NCI-H1092 (cell line): Measurements from ENCODE around the gene AICDA.
"Not testable (repeated sequence)": the region's sequence is repeated elsewhere in the genome, so short reads cannot be mapped to it uniquely, and the experiment has no call there.

Experiments used
- DNase-seq: peaks from one replicate; lab custom pipeline; 2025; lab: John Stamatoyannopoulos, UW

Gene AICDA

DNA sequence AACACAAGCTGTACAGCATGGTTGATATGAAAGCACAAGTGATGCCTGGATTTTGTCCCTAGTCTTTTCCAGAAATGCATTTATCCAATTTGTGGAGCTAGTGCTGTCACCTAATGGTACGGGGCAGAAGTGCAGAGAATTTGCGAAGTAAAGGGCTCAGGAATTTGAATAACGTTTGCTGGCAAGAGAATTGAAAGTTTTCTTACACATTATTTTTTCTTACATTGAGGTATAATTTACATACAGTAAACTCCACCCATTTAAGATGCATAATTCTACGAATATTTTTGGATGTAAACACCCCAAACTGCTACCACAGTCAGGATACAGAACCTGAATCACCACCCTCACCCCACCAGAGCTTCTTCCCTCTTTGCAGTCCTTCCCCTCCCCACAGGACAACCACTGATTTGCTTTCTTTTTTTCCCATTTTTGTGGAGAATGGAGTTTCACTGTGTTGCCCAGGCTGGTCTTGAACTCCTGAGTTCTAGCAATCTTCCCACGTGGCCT lies 3.5 kb downstream of the AICDA start:
- DNase-seq: no peak

DNA sequence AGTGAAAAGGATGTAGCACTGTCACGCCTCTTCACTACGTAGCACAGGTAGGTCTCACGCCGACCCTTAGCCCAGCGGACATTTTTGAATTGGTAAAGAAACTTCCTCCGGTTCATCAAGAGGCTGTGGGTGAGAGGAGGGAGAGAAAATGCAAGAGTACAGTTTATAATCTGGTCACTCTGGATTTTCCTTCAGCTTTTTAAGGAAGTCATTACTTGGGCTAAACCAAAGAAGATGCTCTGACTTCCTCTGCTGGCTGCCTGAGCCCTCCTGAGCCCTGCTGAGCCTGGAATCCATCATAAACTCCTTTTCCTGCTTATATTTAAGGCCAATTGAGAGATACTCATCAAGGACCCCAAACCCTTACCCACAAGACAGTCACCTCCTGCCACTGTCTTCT lies 5.8 kb downstream of the AICDA start:
- DNase-seq: no peak

DNA sequence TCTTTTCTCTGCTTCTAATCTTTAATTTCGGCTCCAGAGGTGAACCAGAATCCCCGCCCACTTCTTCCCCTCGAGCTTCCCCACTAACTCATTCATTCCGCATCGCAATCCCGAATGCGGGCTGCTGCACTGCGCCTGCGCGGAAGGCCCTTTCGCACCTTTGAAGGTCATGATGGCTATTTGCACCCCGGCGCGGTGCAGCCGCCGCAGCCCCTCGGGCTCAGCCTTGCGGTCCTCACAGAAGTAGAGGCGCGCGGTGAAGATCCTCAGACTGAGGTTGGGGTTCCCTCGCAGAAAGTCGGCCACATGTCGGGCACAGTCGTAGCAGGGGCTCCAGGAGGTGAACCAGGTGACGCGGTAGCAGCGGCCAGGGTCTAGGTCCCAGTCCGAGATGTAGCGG lies 7.6 kb downstream of the AICDA start:
- DNase-seq: no peak

- no peak for DNase-seq
These were observed 8.8 kb downstream of the AICDA start for GRCh38 chr12:8603856-8604255.

DNA sequence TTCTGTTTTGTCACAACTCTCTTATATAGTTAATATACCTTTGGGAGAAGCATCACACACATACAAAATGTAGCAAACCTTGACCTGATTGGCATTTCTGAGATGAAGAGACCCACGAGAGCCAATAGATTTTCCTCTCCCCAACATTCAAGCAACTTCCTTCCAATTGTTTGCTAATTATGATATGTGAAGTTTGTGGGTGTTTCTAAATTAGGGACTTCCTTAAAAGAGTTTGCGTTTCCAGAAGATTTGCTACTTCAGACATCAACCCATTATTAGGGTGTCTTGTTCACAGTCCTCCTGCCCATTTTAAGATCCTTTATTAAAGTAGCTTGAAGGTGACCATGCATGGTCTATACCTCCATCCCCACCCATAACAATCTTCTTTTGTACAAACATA lies 9.4 kb downstream of the AICDA start:
- no peak for DNase-seq

DNA sequence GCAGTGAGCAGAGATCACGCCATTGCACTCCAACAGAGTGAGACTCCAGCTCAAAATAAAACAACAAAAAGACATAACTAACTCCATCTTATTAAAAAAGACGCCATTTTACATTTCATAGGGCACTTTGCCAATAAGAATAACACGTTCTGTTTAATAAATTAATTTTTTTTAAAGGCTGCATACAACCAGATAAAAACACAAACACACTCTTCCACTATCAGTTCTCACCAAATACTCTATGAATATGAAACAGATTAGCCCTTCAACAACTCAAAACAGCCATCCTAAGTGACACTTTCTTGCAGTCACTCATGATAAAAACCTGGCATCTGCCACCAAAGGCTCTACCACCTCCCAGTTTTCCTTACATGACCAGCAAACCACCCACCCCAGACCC lies 16.1 kb downstream of the AICDA start:
- DNase-seq: no peak

DNA sequence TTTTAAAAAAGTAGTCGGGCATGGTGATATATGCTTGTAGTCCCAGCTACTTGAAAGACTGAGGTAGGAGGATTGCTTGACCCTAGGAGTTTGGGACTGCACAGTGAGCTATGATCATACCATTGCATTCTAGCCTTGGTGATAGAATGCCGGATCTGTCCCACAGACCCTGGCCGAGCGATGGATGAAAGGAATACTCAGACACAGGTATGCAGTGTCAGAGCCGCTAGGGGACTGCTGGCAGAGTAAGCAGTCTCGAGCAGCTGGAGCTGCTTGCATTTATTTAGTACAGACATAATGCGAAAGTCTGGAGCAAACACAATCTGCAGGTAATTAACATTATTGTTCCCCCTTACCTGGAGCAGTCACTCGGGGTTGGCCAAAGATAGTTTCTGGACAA lies 18.6 kb downstream of the AICDA start:
- DNase-seq: no peak

DNA sequence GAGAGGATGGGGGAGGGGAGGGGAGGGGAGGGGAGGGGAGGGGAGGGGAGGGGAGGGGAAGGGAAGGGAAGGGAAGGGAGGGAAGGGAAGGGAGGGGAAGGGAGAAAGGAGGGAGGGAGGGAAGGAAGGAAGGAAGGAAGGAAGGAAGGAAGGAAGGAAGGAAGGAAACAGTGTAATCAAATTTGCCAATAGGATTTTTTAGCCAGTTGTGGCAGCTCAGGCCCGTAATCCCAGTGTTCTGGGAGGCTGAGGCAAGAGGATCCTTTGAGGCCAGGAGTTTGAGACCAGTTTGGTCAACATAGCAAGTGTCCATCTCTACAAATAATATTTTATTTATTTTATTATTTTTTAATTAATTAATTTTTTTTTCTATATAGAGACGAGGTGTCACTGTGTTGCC lies 19.4 kb downstream of the AICDA start:
- no peak for DNase-seq

DNA sequence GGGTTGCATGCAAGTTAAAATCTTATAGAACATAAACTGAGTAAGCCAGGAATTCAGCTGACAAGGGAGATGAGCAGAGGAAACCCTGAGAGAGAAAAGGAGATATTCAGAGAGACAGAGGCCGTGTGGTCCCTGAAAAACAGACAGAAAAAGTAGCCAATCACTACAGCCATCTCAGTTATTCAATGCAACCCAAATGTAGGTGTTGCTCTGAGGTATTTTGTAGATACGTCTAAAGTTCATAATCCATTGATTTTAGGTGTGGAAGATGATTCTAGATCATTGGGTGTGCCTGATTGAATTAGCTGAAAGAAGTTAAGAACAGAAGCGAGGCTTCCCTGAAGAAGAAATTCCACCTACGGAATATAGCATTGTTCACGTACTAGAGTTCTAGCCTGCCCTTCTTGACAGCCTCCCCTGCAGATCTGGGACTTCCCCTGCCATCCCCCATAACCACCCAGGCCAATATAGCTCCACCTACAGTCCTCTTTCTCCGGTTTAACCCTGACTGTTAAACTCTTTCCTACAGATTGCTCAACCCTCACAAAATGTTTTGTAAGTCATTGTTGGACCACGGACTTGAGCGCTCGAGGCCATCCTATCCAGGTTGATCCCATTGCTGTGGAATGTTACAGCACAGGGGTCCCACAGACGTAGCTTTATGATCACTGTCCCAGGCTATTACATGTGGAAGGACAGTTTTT lies 21.7 kb downstream of the AICDA start:
- DNase-seq: no peak

DNA sequence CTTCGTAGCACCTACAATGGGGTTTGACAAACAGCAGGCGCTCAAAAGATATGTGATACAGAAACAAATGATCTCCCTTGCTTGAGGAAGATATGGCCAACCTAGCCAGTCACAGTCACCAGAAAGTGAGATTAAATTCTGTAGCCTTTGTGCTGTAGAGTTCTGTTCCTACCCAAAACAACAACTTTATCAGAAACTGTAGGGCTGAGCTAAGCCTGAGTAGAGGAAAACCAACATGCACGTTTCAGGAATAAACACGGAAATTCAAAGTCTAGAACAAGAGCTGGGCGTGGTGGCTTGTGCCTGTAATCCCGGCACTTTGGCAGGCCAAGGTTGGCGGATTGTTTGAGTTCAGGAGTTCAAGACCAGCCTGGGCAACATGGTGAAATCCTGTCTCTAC lies 23.0 kb downstream of the AICDA start:
- no peak for DNase-seq

DNA sequence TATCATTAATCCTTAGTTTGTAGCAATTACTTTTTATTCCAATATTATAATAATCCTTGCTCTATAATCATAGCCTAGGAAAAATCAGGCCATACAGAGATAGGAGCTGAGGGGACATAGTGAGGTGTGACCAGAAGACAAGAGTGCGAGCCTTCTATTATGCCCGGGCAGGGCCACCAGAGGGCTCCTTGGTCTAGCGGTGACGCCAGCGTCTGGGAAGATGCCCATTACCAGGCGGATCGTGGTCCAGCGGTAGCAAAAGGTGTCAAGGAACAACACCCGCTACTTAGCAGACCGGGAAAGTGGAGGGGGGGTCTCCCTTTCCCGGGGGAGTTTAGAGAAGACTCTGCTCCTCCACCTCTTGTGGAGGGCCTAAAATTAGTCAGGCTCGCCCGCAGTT lies 28.2 kb downstream of the AICDA start:
- DNase-seq: not testable (repeated sequence)

GRCh38 chr12:8584004-8584403 lies 28.7 kb downstream of the AICDA start:
- DNase-seq: no peak

DNA sequence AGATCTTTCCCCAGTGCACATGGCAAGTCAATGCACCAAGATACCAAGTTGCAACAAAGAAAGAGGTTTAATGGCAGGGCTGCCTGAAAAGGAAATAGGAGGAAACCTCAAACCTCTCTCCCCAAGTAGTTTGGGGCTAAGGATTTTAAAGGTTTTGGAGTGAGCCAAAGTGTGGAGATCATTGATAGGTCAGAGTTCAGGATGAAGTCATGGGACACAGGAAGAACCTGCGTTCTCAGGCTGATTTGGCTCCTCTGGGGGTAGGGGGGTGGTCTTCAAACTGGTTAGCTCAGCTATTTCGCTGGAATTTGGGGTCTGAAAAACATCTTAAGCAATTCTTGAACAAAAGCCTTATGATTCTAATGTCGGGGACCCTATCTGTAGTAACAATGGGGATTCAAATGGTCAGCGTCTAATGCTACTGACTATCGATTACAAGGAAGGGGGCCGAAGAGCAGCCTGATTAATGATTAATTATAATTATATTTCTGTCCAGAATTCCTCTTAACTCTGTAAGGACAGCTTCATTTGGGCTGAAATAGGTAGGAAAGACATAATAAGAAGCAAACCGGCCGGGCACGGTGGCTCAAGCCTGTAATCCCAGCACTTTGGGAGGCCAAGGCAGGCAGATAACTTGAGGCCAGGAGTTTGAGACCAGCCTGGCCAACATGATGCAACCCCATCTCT lies 31.4 kb downstream of the AICDA start:
- DNase-seq: no peak

GRCh38 chr12:8577879-8578278 lies 34.8 kb downstream of the AICDA start:
- no peak for DNase-seq

- DNase-seq: no peak
These were observed 40.2 kb downstream of the AICDA start for GRCh38 chr12:8572507-8572906.

DNA sequence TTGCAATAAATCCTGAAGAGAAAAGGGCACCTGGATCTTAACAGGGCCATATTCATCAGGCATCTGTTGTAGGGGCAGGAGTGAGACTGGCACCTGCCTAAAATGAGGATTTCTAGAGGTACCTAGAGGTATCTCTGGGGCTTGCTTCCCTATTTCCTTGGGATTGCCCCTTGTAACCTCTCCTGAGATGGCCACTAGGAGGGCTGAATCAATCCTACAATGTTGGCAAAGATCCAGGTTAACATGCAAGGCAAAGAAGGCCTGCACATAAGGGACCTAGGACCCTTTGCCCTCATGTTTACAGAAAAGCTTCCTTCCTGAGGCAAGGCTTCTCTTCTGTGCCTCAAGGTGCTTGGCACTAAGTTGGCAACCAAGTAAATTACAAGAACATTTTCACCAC lies 46.1 kb downstream of the AICDA start:
- DNase-seq: no peak

DNA sequence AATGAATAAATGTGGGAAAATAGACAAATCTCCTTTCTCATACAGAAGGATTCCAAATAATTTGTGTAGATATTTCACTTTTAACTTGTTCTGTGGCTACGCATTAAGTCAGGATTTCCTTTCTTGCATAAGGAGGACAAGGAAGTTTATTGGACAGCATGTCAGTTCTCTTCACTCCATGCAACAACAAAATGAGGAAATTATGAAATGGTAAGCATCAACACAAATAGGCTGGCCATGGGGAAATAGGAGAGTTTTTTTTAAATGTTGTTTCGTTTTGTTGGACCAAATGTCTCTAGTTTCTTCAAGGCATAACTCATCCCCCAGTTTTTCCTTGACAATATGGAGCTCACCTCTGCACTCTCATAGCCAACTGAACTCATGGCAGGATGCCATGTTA lies 46.6 kb downstream of the AICDA start:
- DNase-seq: not testable (repeated sequence)

GRCh38 chr12:8564656-8565055 lies 48.0 kb downstream of the AICDA start:
- no peak for DNase-seq

GRCh38 chr12:8563356-8563755 lies 49.3 kb downstream of the AICDA start:
- DNase-seq: no peak

DNA sequence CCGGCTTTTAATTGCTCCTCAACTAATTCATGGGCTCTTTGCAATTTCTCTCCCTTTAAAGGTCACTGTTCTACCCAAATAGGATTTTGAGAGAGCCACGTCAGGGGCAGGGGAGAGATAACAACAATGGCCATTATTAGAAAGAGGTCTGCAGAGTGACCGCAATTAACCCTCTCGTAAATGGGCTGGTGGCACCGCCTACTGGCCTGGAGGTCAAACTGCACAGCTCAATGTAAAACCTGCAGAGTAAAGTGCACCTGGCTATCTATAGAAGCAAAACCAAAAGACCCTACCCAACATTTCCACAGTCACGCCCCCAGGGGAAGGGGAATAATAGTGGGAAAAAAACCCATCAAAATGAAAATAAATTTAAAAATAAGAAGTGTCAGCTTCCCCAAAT lies 50.3 kb downstream of the AICDA start:
- no peak for DNase-seq

DNA sequence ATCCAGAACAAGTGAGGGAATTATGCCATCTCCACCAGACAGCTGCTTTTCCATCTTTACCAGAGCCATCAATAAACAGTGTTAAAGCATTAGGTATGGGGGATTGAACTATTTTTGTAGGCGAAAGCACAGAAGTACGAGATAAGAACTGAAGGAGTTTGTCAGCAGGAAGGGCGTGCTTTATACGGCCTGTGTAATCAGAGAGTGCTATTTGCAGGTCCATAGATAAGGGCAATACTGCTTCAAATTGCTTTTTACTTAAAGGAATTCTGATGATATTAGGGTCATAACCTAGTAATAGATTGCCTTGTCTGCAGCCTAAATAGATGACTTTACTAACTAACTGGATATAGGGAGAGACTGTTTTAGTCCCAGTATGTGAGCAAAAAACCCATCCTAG lies 51.6 kb downstream of the AICDA start:
- no peak for DNase-seq

GRCh38 chr12:8559676-8560075 lies 53.0 kb downstream of the AICDA start:
- DNase-seq: no peak

GRCh38 chr12:8556531-8557097 lies 56.0 kb downstream of the AICDA start:
- no peak for DNase-seq
